ENCODE measurements around the gene TLL1. TPM values are rescaled to one million over a fixed set of nuclear protein-coding genes. Genes with fewer than 3 reads are reported as not detected.

The TLL1 gene
- total and polyA plus RNA-seq, 7 donors: 0.60 to 7.5 (median 4.8) TPM; not detected in 1

GRCh38 chr4:165967486-165967885, 94.4 kb downstream of the TLL1 start:
- H3K27me3 ChIP-seq: no peaks in the 10 kb centered on the region
- H3K36me3 ChIP-seq: no peaks in the 10 kb centered on the region
- no peak for DNase-seq
- H3K4me1 ChIP-seq: no peaks in the 10 kb centered on the region
- H3K27ac ChIP-seq: no peak overlapping the region
- intact Hi-C loops (cut with DNase I): no loop called here
- no peak overlapping the region for H3K4me3 ChIP-seq
- 93 to 95% methylated on average over 2 of the region's 2 CpGs for WGBS, 2 donors
- TF ChIP-seq POLR2AphosphoS5 (IDR thresholded peaks at IDR 0.05): no peak
- TF ChIP-seq, protein P1, sequence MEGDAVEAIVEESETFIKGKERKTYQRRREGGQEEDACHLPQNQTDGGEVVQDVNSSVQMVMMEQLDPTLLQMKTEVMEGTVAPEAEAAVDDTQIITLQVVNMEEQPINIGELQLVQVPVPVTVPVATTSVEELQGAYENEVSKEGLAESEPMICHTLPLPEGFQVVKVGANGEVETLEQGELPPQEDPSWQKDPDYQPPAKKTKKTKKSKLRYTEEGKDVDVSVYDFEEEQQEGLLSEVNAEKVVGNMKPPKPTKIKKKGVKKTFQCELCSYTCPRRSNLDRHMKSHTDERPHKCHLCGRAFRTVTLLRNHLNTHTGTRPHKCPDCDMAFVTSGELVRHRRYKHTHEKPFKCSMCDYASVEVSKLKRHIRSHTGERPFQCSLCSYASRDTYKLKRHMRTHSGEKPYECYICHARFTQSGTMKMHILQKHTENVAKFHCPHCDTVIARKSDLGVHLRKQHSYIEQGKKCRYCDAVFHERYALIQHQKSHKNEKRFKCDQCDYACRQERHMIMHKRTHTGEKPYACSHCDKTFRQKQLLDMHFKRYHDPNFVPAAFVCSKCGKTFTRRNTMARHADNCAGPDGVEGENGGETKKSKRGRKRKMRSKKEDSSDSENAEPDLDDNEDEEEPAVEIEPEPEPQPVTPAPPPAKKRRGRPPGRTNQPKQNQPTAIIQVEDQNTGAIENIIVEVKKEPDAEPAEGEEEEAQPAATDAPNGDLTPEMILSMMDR (IDR thresholded peaks at IDR 0.05): no peak
- no peak for TF ChIP-seq POLR2A (IDR thresholded peaks at IDR 0.05)
- no peak for TF ChIP-seq EP300 (IDR thresholded peaks at IDR 0.05)
- no peaks in the 10 kb centered on the region for H3K9me3 ChIP-seq

- no peak for TF ChIP-seq EP300 (IDR thresholded peaks at IDR 0.05)
- TF ChIP-seq, protein P1 (IDR thresholded peaks at IDR 0.05): no peak
- TF ChIP-seq POLR2A (IDR thresholded peaks at IDR 0.05): no peak
- no peak for TF ChIP-seq POLR2AphosphoS5 (IDR thresholded peaks at IDR 0.05)
- Histone ChIP-seq H3K4me3 (no peak overlapping the region), H3K27ac (no peak overlapping the region), H3K27me3 (no peaks in the 10 kb centered on the region), H3K36me3 (no peaks in the 10 kb centered on the region), H3K9me3 (no peaks in the 10 kb centered on the region), H3K4me1 (no peaks in the 10 kb centered on the region)
- WGBS, 2 donors: 88 to 94% methylated on average over 4 of the region's 4 CpGs
- intact Hi-C loops (cut with DNase I): no loop called here
- no peak for DNase-seq
These were observed 97.8 kb downstream of the TLL1 start for GRCh38 chr4:165970703-165971420.

DNA sequence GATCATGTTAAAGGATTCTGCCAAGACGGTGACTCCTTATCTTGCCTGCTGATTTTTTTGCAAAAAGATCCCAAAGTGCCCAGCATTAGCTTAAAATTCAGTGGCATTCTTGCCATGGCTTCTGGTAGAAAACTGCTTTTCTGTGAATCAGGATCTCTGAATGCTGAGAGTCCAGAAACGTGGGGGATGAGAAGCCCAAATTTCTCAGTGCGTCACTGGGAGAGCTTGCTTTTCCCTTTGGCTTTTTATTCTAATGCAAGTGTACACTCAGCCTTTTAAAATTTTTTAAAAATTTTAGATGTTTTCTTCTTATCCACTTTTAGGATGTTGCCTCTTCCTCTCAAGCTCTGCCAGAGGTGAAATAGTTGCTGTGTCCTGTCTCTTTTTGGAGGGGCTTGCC, 98.4 kb downstream of the TLL1 start:
- no peaks in the 10 kb centered on the region for H3K36me3 ChIP-seq
- H3K9me3 ChIP-seq: no peaks in the 10 kb centered on the region
- WGBS, 2 donors: 89 to 92% methylated on average over 3 of the region's 3 CpGs
- H3K4me3 ChIP-seq: no peak overlapping the region
- no peaks in the 10 kb centered on the region for H3K4me1 ChIP-seq
- no peaks in the 10 kb centered on the region for H3K27me3 ChIP-seq
- H3K27ac ChIP-seq: no peak overlapping the region
- DNase-seq: no peak
- intact Hi-C loops (cut with DNase I): no loop called here
- no peak for TF ChIP-seq POLR2AphosphoS5 (IDR thresholded peaks at IDR 0.05)
- no peak for TF ChIP-seq POLR2A (IDR thresholded peaks at IDR 0.05)

GRCh38 chr4:165971933-165972332, 98.9 kb downstream of the TLL1 start:
- DNase-seq: no peak
- H3K27ac ChIP-seq: no peak overlapping the region
- WGBS, 2 donors: 41 to 72% methylated on average over 2 of the region's 2 CpGs
- H3K36me3 ChIP-seq: no peaks in the 10 kb centered on the region
- TF ChIP-seq POLR2A (IDR thresholded peaks at IDR 0.05) (no peak), EP300 (IDR thresholded peaks at IDR 0.05) (no peak), POLR2AphosphoS5 (IDR thresholded peaks at IDR 0.05) (no peak)
- TF ChIP-seq, protein P1 (IDR thresholded peaks at IDR 0.05): no peak
- no peaks in the 10 kb centered on the region for H3K4me1 ChIP-seq
- no peaks in the 10 kb centered on the region for H3K9me3 ChIP-seq
- intact Hi-C loops (cut with DNase I): no loop called here
- H3K27me3 ChIP-seq: no peaks in the 10 kb centered on the region
- no peak overlapping the region for H3K4me3 ChIP-seq

DNA sequence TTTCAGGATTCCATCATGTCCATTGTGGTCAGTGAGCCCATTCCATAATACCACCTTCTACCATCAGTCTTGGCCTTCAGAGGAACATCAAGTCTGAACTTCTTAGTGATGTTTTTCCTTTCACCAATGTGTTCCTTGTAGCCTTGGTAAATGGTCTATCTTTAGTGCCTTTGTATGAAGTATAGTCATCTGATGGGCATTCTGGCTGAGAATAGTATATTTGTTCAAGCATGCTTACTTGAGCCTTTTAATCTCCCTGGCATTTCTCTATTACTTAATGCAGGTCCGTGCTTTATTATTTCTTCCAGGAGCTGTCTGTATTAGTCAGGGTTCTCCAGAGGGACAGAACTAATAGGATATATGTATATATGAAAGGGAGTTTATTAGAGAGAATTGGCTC, 99.7 kb downstream of the TLL1 start:
- no peak for DNase-seq
- no peaks in the 10 kb centered on the region for H3K36me3 ChIP-seq
- no peak overlapping the region for H3K27ac ChIP-seq
- no peaks in the 10 kb centered on the region for H3K9me3 ChIP-seq
- intact Hi-C loops (cut with DNase I): no loop called here
- WGBS, 2 donors: 88 to 90% methylated on average over 1 of the region's 1 CpG
- H3K27me3 ChIP-seq: no peaks in the 10 kb centered on the region
- no peak overlapping the region for H3K4me3 ChIP-seq
- H3K4me1 ChIP-seq: no peaks in the 10 kb centered on the region
- TF ChIP-seq, protein P1 (IDR thresholded peaks at IDR 0.05): no peak
